NCI-H345 treated with DMSO at 0.1 percent for 48 hours (cell line): Measurements from ENCODE around the gene RAB21.
"Not testable (repeated sequence)": the region's sequence is repeated elsewhere in the genome, so short reads cannot be mapped to it uniquely, and the experiment has no call there.

ENCODE experiments used
- DNase-seq: peaks from one replicate; lab custom pipeline; 2025; ENCODE audit not compliant: unreplicated experiment; lab: John Stamatoyannopoulos, UW

Gene RAB21

DNA sequence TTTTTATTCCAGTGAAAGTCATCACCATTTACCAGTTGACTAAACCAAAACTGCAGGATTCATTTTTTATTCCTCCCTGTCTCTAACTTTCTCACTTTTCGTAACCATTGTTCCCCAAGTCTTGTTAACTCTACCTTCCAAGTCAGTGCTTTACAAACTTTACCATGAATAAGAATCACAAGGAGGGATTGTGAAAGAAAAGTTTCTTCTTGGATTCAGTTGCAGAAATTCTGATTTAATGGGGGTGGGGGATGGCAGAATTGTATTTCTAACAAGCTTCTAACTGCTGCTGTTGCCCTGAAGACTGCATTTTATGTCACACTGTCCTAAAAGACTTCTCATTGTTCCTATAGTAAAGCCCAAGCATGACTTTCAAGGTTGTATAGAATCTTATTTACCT lies 5.0 kb upstream of the RAB21 start:
- DNase-seq: no peak

DNA sequence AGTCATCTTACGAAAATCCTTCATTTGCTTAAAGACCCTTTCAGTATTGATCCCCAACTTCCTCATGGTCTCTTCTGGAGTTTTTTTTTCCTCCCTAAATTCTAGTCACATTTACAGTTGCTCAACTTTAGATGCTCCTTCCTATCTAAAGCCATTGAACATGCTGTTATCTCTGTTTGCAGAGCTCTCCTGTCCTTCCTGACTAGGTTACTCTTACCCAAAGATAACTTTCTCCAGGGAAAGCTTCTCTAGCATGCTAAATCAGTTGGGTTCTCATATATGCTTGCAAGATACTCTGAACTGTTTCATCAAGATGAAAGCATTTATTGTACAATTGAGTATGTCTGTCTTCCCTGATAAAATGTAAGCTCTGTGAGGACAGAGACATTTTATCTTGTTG lies 1.8 kb upstream of the RAB21 start:
- DNase-seq: no peak

DNA sequence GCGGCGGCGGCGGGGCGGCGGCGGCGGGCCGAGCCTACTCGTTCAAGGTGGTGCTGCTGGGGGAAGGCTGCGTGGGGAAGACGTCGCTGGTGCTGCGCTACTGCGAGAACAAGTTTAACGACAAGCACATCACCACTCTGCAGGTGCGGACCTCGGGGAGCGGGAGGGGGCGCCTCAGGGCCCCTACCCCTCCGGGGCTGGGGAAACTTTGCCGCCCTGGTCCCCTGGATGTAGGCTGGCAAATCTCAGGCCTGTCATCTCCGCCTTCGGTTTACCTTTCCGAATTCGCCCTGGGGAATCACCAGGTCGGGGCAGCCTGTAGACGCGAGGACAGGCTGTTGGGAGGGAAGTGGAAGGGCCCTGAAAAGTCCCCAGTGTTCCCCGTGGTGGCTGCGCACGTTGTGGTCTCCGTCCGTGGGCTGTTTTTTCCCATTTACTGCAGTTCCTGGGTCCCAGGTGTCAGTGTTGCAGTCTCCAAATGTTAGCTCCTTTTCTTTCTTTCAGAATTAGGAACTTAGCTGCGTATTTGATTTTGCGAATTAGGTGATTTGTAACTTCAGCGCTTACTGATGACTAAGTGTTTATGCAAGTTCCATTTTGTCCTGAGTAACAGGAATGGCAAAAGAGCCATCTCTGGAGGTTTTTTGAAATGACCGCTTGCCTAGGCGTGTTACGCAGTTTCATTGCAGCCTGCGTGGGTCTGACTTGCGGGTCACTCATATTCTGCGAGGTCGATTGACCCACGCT lies 656 bp downstream of the RAB21 start:
- peak; percentile 7 for DNase-seq

DNA sequence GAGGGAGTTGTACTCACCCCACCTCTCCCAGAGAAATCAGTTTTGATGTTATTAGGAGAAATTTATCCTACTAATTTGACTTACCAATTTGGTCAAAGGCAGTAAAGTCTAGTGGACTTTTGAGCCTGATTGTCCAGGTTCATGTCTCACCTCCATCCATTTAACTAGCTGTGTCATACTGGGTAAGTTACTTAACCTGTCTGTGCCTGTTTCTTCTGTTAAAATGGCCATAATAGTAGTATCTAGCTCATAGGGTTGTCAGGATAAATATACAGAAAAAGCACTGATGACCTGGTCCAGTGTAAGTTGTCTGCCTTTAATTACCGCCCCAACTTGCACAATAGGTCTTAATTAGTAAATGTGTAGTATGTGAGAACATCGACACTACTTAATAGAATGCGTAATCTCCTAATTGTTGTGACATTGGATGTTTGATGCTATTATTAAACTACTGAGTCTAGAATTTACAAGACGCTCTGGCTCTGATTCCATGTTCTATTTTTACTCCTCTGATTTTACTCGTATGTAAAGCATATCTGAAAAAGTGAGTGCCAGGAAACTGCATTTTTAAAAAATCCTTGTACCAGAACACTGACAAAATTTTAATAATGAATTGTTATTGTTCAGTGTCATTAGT lies 1.5 kb downstream of the RAB21 start:
- DNase-seq: no peak

DNA sequence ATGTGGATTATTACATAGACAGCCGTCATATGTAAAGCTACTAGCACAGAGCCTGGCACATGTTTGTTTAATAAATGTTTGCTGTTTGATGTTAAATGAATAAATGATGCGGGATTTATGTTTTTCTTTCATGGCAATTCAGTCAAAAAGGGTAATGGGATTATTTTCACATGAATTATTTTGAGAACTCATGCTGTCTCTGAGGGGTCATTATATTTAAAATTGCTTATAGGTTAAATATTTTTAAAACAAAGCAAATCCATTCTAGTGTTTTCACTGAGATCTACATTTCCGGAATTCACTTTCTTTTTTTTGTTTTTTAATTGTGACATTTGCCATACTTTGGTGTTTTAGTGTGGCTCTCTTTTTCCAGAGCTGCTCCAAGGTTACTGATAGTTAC lies 5.3 kb downstream of the RAB21 start:
- DNase-seq: no peak

DNA sequence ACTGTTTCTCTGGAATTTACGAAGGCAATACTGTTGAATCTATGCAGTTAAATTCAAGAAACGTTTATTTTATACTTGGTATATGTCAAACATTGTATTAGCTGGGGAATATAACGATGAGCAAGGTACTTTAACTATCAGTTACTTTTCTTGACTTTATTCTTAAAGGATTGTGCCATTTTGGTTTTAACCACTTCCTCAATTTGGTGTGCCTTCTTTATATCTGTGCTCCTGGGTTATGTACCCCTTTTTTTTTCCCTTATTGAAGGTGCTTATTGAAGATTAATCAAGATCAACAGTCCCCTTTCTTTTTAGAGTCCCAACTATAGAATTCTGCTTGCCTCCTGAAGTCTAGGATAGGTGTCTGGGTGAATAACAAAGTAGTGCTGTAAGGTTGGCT lies 5.8 kb downstream of the RAB21 start:
- no peak for DNase-seq

DNA sequence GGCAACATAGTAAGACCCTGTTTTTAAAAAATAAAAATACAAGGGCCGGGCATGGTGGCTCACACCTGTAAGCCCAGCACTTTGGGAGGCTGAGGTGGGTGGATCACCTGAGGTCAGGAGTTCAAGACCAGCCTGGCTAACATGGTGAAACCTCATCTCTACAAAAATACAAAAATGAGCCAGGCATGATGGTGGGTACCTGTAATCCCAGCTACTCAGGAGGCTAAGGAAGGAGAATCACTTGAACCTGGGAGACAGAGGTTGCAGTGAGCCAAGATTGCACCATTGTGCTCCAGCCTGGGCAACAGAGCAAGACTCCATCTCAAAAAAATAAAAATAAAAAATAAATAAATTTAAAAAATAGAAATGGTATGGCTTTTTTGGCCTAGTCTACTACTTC lies 6.7 kb downstream of the RAB21 start:
- not testable (repeated sequence) for DNase-seq

DNA sequence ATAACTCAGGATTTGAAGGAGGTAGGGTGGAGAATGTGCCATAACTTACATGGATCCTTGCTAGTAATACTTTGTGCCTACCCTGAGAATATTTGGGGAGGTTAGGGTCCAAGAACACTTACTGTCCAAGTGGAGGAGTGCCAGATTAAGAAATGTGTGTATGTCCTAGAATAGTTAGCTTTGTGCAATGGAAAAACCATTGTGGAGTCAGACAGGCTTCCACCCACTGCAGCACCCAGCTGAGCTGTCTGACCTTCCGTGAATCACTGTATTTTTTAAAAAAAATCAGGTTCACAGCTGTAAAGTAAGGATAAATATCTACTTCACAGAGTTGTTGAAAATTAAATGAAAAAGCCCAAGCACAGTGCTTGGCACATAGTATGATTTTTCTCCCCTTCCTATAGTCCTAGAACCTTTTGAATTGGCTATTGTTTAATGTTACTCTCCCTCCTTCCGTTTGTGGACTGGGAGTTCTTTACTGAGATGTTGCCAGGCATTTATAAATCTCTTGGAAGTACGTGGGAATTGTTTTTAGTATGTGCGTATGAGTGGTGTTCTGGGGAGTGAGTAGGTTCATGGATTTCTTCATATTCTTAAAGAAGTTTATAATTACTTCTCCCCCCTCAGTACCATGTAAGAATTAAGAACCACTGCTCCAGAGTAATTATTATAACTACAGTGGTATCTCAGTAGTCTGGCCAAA lies 9.2 kb downstream of the RAB21 start:
- DNase-seq: no peak

DNA sequence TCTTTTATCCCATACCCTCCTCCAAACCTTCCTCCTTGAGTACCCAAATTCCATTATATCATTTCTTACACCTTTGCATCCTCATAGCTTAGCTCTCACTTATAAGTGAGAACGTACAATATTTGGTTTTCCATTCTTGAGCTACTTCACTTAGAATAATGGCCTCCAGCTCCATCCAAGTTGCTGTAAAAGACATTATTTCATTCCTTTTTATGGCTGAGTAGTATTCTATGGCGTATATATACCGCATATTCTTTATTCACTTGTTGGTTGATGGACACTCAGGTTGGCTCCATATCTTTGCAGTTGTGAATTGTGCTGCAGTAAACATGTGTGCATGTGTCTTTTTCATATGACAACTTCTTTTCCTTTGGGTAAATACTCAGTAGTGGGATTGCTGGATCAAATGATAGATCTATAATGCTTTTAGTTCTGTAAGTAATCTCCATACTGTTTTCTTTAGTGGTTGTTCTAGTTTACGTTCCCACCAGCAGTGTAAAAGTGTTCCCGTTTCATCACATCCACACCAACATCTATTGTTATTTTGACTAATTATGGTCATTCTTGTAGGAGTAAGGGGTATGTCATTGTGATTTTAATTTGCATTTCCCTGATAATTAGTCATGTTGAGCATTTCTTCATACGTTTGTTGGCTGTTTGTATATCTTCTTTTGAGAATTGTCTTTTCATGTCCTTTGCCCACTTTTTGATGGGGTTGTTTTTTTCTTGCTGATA lies 10.1 kb downstream of the RAB21 start:
- no peak for DNase-seq

DNA sequence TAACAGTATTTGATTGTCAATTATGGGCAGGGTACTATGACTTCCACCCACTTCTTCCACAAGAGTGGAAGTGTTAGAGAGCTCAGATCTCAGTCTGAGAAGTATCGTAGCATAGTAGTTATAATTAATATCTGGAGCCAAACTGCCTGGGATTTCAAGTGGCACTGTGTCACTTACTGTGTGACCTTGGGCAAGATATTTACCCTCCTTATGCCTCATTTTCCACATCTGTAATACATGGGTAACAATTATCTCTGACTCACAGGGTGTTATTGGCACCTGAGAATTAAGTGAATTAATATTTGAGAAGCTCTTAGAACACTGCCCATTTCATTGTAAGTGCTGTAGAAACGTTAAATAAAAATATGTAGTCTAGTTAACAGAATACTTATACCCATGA lies 11.5 kb downstream of the RAB21 start:
- DNase-seq: no peak

DNA sequence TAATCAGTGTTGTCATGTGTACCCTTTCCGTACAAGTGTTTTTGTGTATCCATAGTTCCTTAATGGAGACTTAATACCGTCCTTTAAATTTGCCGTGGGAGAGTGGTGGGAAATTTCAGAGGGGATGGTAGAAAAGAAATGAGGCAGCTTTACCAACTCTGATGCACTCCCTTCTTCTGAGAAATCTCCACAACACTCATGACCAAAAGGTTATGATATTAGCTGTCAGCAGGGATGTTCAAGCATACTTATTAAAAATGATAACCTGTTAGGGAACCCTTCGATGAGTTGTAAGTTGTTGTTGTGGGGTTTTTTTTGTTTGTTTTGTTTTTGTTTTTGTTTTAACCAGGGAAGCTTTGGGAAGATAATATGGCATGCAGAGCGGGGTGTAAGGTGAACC lies 12.5 kb downstream of the RAB21 start:
- DNase-seq: no peak

DNA sequence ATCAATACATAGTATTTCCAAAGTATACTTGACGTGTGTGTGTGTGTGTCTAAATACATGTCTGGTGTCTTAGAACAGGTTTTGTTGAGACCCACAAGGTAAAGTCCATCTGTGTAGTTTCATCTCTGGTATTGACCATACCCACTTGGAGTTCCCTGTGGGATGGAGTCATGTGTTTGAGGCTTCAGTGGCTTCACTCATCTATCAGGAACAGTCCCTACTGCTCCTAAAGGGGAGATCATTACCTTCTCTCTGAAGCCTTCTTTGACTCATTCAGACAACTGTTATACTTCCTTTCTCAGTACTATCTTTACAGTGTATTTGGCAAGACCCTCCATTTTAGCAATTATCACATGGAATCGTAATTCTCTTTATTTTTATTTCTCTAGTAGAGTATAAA lies 14.2 kb downstream of the RAB21 start:
- DNase-seq: no peak

DNA sequence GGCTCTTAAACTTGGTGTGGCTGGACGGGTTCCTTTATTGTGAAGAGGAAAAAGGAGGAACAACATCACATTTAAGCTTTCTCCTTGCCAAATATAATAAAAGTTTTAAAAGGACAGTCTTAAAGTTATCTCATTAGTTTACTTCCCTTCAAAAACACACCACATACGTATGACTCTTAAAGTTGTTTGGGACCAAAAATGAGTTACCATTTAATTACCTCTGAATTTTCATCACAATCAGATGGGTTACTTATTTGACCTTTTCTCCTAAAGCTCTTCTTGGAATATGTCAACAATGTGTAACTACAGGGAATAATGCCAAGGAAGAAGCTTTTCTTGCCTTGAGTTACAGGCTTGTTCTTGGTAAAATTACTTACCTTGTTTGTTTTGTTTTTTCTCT lies 16.4 kb downstream of the RAB21 start:
- no peak for DNase-seq

DNA sequence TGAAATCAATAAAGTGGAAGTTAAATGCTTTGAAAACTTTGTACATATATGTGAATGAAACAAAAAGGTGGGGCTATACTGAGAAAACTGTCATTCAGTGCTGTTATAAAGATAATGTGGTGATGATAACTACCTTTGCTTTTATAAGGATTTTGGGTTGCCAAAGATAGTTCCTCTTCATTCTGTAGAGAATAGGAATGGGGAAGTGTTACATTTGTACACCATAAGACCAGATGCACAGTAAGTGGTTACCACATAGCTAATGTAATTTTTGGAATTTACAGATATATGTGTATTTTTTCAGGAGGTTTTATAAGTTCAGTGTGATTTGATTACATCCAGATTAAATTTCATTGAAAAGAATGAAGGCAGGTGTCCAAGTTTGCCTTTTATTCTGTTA lies 18.1 kb downstream of the RAB21 start:
- DNase-seq: no peak

DNA sequence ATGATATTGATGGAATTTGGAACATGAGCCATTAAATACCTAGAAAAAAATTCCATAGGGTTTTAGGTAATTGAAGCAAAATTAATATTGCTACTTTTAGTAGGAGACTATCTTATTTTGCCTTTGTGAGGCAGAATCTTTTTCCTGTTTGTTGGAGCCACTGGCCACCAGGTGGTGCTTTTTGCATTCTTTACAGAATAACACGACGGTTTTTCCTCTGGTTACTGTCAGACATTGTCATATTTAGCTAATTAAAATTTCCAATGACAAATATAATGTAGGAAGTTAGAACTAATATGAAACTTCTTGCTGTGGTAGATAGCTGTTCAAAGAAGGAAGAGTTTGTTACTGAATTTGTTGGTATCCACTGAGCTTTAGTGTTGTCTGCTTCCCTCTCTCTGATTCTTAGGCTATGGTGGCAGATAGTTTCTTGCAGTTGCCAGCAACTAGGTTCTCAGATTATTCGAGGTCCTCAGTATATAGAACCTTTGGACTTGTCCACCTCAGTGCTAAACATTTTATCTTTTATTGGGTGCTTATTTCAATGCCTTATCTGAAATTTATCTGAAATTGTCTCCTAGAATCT lies 25.7 kb downstream of the RAB21 start:
- DNase-seq: no peak

DNA sequence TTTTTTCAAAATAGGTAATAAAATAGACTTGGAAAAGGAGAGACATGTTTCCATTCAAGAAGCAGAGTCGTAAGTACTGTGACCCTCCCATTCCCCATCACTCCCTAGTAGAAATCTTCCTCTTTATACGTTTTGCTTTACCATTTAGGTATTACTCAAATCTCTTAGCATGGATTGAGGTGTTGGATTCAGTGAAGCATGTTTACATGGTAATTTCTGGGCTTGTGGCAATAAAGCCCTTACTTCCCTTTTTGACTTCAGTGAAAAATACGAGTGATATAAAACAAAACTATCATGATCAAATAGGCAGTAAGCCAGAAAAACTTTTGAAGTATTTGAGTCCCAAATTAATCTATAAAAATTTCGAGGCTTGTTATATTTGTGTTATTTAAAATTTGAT lies 27.4 kb downstream of the RAB21 start:
- DNase-seq: no peak

DNA sequence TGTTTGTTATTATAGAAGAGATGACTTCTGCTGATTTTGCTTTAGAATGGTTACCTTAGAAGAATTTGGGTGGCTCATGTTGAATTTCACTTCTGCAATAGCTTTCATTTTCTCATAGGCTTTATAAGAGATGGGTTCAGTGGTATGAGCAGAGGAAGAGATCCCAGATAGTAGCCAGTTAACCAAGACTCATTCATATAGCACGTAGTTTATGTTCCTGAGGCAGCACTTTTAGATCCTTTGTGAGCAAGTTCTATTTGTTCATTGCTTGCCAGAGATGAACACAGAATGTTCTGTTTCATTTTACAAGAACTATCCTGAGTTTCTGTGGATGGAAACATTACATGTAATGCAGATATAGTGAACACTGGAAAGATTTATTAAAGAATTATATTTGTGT lies 32.2 kb downstream of the RAB21 start:
- DNase-seq: no peak

DNA sequence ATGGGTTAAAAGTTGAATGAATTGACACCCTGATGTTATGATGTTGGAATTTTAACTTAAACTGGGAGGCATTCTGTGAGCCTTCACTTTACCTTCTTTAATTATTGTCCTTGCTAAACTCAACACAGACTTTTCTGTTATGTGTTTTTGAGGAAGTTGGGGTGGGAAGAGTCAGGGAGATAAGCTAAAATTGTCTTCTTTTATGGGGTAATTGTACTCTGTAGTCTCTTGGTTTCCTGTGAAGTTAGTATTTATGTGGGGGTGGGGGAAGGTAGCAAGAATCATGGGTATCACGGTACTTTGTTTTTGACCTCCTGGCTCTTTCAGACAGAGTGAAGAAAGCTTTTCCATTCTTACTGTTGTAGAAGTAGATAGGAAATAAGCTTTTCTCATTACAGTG lies 32.9 kb downstream of the RAB21 start:
- no peak for DNase-seq

DNA sequence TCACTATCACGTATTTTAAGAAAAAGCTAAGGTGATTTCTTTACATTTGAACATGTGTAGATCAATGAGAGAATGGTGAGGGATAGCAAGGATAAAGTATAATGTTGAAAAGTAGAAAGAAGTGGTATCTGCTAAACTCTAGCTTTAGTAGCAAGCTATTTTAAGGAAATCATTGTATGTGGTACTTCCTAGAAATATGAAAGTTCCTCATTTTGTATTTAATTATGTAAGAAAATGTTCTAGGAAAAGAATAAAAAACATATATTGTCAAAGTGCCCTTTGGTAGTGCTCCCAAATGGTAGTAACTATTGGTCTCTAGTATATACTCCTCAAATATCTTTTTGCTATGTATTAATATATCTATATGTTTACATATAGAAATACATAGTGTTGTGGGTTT lies 35.7 kb downstream of the RAB21 start:
- DNase-seq: no peak

DNA sequence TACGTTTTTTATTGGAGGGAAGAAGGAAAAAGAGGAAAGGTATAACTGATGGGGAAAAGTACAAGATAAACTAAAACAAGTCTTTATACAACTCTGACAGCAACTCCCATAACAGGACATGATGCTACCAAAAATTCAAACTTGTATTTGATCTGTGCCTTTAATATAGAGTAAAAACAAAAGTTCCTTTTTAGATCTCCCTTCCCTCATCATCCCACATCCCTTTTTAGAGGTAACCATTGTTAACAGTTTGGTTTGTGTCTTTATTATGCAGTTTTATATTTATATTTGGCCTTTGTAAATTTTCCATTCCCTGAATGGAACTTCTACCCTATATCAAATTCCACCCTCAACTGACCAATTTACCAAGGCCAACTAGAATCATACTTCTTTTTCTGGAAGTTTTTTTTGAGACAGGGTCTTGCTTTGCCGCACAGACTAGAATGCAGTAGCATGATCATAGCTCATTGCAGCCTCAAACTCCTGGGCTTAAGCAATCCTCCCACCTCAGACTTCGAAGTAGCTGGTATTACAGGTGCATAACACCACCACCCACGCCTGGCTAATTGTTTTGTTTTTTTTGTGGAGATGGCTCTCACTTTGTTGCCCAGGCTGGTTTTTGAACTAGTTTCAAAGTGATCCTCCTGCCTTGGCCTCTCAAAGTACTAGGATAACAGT lies 36.9 kb downstream of the RAB21 start:
- no peak for DNase-seq

DNA sequence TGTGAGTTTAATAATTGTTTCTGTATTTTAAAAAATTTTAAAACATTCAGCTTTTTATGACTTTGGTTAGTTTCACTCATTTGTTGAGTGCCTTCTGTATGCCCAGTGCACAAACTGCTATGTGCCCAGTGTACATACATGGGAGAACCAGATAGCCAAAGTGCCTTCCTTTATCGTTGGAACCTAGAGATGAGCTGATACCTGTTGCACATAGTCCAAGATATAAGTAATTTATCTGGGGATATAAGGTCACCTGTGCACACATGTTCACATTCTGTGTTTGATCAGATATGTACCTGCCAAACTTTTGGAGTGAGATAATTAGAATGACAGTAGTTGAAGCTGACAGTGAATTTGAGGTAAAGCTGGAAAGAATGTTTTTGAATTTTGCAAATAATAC lies 37.9 kb downstream of the RAB21 start:
- no peak for DNase-seq
